ENCODE measurements around the gene VCAM1.
"Not testable (repeated sequence)": the region's sequence is repeated elsewhere in the genome, so short reads cannot be mapped to it uniquely, and the experiment has no call there.

VCAM1 gene

DNA sequence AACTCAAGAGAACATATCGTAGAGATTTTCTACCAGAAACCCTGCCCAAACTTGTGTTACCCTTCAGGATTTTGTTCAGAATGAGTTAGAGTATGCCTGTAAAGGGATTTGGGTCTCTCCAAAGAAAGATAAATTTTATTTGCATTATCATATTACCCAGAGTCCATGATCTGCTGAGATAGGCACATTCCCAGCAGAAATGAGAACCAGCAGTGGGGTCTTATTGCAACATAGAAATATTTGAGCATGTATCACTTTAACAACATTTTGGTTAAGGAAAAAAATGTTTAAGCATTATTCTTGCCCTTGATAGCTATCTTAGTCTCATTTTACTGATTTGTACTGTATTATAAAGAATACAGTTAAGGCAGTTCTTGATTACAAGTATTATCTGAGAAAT lies 10.6 kb downstream of the VCAM1 start:
- no peak for DNase-seq

DNA sequence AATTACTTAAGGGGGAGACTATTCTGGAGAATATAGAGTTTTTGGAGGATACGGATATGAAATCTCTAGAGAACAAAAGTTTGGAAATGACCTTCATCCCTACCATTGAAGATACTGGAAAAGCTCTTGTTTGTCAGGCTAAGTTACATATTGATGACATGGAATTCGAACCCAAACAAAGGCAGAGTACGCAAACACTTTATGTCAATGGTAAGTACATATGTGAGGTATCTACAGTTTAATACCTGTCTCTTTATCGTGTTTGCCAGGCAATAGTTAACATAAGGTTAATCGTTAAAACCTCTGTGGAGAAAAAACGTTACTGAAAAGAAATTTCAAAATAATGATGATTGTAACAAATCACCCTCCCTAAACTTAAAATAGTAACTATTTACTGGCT lies 11.8 kb downstream of the VCAM1 start:
- DNase-seq: no peak

DNA sequence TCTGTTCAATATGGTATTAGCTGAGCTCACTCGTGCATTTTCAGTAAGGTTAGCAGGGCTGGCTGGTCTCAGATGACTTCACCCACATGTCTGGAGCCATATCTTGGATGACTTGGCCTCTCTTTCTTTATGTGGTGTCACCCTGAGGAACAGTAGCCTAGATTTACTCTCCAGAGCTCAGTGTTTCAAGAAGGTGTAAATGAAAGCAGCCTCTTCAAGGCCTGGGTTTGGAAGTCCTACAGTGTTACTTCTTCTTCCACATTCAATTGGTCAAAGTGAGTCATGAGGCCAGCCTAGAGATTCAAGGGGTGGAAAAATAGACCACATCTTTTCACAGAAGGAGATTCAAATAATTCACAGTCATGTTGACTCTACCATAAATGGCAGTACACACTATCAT lies 12.2 kb downstream of the VCAM1 start:
- no peak for DNase-seq

DNA sequence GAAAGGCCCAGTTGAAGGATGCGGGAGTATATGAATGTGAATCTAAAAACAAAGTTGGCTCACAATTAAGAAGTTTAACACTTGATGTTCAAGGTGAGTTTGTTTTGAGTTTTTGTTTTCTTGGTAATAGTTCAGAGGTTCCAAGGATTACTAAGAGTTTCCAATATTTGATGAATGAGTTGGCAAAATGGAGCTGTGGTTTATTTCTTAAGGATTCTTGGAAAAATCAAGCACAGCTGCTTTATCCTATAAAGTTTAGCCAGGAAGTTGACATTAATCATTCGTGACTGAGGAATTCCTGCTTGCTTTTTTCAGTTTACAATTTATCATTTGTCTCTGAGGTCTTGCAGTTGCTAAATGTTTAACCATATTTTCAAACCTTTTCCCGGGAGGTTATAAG lies 15.1 kb downstream of the VCAM1 start:
- no peak for DNase-seq

DNA sequence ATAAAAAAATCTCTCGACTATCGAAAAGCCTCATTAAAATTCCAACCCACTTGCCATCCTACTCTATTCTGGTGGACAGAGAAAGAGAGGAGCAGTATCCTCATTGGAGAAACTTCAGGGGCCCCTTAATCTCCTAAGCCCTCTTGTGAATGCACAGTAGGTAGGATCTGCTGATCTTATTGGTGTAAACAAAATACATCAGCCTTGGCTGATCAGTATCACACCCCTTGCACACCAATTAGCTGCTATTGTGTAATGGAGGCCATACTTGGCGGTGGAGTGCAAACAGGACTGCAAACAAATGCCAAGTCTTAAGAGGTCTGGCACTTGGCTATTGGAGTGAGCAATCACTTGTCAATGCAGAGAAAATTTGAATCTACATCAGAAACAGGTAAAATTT lies 15.7 kb downstream of the VCAM1 start:
- DNase-seq: no peak

DNA sequence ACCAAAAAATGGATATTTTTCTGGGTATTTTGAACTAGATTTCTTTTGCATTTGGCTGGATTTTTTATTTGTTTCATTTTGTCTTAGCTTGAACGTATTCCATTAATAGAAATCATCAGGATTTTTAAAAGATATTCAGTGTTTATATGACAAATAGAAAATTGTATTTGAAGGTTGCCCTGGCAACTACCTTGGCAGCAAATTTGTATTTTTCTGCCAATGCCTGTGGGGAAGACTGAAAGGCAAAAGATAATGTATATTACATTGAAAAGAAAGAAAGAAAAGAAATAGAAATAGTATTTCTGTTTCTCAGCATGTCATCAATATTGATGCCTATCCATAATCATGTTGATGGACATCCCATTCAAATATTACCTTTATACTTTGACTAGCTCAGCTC lies 16.8 kb downstream of the VCAM1 start:
- no peak for DNase-seq

DNA sequence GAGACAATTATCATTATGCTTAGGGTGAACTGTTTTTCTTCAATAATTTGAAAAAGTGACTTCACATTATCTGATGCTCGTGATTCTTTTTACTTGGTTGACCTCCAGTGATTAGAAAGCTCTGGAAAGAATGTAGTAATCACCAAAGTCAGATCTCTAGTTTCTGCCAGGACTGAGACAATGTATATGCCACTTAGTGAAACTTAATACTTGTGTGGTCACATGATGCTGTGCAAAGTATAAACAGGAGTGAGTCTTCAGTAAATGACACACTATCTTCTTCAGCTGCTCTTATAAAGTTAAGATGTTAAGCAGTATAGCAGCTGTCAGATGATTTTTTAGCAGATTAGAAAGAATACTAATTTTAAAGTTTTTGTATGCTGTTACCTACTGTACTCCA lies 17.2 kb downstream of the VCAM1 start:
- DNase-seq: no peak

DNA sequence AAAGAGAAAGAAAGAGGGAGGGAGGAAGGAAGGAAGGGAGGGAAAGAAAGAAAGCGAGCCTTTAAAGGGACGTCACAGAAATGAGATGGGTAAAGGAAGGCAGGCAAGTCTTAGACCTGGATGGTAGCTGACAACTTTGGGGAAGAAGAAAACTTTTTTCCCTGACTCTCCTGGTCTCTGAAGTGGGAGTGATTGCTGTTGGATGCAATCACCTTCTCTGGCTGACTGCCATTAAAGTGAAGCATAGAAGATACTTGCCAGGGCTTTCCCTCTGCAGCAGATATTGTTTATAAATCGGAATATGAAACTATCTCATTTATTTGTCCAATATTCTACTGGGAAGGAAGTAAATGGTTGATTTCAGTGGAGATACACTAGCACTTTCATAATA lies 27.0 kb downstream of the VCAM1 start:
- DNase-seq: no peak

DNA sequence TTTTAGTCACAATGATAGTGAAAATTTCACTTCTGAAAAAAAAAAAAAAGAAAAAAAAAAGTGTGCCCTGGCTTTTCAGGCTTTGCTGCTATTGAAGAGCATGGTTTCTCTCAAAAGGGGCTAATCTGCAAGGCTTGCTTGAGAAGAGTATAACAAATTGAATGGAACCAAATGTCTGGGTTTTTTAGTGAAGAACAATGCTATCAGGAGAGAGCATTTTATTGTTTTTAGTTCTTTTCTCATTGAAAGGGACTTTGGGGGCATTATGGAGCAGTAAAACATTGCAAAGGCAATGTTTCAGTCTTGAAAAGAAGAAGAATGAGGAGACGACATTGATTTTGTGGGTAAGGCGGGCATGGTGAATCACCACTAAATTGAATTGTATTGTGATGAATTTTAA lies 28.2 kb downstream of the VCAM1 start:
- no peak for DNase-seq

DNA sequence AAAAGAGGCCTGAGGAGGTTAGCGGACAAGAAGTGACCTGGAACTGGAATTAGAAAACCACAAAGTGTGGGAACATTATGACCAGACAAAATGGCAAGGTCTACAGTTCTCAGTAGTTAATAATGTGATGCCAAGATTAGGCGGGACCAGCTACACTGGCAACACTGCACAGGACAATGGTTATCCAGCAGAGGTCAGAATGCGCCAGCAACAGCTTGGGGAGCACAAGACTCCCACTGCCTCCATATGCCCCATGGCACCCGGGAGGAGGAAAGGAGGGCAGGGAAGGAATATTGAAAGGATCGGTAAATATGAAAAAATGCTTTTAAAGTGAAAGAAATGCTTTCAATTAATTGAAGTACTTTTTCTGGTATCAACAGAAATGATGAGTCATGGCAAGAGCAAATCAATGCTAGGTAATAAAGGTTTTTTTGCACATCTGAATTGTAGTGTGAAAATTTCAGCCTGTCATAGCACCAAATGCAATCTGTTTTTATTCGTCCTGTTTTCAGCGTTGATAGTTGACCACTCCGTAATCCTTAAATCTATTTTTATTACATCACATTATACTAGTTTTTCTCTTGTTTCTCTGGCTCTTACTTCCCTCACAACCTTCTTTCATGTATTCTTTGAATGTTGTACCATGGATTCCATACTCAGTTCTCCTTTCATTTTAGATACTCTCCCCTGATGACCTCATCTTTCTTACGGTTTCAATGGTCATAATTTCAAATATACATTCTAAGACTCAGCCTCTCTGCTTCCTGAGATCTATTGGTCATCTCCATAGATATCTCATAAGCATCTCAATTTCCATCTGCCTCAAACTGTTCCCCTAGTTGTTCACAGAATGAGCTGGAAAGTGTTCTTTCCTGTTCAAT lies 30.7 kb downstream of the VCAM1 start:
- DNase-seq: no peak

DNA sequence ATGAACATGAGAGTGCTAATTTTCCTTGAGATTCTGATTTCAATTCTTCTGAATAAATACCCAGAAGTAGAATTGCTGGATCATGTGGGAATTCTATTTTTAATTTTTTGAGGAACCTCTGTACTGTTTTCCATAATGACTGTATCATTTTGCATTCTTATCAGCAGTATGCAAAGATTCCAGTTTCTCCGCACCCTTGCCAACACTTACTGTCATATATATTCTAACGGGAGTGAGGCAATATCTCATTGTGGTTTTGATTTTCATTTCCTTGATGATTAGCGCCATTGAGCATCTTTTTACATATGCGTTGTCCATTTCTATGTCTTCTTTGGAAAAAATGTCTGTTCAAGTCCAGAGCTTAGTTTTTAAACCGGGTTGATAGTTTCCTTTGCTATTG lies 33.2 kb downstream of the VCAM1 start:
- no peak for DNase-seq

DNA sequence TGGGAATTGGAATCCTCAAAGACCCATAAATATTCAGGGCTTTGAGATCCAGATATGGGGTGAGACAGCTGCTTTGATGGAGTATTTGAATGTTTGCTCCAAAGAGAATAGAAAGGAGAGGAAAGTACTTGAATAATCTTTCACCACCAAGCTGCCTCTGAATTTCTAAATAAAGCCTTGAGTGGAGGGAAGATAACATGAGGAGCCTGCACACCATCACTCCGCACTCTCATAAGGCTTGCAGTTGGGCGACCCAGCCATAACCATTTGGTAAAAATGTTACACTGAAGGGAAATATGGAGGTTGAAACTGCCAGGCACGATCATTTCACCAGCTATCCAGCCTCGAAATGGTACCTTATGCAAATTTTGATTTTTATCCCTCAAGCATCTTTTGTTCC lies 38.4 kb downstream of the VCAM1 start:
- DNase-seq: no peak

DNA sequence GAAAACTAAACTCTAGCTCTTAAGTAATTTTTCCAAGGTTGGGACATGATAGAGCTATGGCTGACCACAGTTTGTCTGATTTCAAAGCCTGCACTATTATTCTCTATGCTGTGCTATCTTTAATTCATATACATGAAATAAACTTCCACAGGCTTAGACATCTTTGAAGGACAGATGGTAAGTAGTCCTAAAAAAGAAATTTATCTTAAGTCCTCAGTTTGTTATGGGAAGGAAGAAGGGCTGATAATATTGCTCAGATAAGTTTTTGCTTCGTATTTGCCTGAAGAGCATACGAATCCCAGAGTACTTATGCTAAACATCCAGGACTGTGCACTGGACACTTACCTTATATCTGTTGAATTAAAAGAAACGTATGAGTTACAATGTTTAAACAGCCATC lies 39.6 kb downstream of the VCAM1 start:
- no peak for DNase-seq

DNA sequence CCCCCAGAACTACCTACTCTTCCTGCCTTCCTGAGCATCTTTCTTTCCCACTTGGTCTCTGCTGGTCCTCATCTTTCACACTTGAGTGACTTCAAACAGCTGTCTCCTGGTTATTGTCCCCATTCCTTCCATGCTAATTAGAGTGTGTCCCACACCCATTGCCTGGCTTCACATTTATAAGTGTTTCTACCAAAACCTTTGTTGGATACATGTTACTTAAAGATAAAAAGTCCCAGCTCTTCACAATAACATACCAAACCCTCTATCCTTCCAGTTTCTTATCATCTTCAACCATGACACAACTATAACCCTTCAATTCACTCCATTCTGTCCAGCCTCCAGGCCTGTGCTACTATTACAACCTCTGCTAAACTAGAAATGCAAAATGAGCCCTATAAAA lies 41.0 kb downstream of the VCAM1 start:
- DNase-seq: no peak

DNA sequence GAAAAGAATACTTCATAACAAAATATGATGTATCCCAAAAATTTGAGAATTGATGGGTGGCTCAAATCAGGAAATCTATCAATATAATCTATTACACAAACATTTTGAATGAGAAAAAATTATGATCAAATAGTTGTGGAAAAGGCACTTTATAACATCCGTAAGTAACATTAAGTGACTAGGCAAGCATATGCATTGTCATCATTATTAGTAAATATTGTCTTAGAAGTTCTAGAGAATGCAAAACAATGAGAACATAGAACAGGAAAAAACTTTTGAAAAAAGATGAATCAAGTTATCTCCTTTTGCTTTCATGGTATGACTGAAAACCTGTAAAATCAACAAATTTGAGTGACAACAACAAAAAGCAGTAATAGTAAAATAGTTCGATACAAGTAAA lies 42.9 kb downstream of the VCAM1 start:
- no peak for DNase-seq

DNA sequence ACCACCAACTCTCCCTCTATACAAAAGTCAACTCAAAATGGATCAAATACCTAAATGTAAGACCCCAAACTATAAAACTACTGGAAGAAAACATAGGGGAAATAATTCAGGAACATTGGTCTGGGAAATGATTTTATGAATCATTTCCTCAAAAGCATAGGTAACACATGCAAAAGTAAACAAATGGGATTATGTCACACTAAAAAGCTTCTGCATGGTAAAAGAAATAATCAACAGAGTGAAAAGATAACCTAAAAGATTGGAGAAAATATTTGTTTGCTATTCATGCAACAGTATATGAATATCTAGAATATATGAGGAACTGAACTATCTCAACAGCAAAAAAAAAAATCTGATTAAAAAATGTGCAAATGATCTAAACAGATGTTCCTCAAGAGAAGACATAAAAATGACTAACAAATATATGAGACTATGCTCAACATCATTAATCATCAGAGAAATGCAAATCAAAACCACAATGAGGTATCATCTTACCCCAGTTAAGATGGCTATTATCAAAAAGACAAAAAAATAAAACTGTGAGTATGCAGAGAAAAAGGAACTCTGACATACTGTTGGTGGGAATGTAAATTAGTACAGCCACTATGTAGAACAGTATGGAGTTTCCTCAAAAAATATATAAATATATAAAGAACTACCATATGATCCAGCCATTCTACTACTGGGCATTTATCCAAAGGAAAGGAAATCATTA lies 47.8 kb downstream of the VCAM1 start:
- DNase-seq: no peak

DNA sequence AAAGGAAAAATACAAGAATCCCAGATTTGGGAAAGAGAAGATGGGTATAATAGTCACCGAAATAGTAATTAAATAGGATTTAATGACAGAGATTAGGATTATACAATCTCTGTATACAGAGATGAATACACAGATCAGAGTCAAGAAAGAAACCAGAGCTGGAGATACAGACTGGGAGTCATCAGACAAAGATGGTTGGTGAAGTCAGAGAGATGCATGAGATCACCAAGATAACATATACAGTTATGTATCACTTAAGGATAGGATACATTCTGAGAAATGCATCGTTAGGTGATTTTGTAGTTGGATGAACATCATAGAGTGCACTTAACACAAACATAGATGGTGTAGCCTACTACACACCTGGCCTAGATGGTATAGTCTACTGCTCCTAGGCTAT lies 49.8 kb downstream of the VCAM1 start:
- DNase-seq: no peak

DNA sequence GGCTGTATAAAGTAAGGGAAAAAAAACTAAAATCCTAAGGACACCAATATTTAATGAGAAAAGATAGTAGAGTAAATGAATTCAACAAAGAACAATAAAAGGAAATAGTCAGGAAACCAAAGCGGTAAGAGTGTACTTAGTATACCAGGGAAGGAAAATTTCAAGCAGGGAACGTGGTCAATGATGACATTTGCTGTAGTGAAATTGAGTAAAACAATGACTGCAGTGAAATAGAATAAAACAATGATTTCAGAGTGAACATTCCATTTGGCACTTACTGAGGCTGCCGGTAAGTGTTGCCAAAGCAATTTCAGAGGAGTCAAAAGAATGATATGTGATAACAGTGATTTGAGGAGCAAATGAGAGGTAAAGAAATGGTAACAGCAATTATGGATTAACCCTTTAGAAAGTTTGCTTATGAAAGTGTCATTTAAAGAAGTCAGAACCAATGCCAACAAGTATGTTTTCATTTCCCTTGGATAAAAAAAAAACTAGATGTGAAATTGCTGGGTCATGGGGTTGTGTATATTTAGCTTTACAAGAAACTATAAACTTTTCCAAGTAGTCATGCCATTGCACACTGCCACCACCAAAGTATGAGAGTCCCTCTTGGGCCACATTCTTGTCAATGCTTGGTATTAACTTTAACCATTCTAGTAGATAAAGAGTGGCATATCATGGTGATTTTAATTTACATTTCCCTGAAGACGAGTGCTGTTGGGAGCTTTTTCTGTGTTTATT lies 50.5 kb downstream of the VCAM1 start:
- DNase-seq: no peak

DNA sequence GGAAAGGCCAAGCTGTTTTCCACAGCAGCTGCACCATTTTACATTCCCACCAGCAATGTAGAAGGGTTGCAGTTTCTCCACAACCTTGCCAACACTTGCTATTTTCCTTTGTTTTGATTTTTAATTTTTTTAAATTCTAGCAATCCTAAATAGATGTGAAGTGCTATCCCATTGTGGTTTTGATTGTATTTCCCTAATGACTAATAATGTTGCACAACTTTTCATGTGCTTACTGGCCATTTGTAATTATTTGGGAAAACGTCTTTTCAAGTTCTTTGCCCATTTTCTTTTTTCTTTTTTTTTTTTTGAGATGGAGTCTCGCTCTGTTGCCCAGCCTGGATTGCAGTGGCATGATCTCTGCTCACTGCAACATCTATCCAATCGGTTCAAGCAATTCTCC lies 53.9 kb downstream of the VCAM1 start:
- no peak for DNase-seq

DNA sequence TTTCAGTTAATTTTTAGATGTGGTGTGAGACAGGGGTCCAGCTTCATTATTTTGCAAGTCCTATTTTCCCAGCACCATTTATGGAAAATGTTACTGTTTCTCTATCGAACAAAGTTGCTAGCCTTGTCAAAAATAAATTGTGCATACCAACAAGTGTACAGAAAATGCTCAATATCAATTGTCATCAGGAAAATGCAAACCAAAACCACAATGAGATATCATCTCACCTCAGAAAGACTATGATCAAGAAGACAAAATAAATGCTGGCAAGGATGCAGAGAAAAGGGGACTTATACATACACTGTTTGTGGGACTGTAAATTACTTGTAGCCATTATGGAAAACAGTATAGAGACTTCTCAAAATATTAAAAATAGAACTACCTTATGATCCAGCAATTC lies 54.8 kb downstream of the VCAM1 start:
- DNase-seq: no peak

DNA sequence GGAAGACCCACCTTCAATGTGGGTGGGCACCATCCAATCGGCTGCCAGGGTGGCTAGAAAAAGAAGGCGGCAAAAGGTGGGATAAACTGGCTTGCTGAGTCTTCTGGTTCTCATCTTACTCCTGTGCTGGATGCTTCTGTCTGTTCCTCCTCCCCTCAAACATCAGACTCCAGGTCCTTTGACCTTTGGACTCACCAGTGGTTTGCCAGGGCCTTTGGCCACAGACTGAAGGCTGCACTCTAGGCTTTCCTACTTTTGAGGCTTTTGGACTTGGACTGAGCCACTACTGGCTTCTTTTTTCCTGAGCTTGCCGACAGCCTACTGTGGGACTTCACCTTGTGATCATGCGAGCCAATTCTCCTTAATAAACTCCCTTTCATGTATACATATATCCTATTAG lies 55.9 kb downstream of the VCAM1 start:
- no peak for DNase-seq

DNA sequence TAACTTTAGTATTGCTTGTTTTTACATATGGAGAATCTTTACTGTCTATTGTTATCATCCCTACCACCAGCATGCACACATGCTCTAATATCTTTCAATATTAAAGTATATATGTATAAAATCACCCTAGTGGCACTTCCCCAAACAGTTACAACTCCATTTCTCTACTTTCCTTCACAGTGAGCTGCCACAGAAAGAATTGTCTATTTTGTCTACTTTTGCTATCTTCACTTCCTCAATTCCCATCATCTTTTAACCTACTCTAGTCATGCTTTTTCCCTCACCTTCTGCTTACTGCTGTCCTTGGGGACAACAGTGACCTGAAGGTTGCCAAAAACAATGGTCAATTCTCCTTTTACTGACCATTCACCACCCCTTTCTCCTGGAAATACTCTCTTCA lies 59.2 kb downstream of the VCAM1 start:
- DNase-seq: no peak

DNA sequence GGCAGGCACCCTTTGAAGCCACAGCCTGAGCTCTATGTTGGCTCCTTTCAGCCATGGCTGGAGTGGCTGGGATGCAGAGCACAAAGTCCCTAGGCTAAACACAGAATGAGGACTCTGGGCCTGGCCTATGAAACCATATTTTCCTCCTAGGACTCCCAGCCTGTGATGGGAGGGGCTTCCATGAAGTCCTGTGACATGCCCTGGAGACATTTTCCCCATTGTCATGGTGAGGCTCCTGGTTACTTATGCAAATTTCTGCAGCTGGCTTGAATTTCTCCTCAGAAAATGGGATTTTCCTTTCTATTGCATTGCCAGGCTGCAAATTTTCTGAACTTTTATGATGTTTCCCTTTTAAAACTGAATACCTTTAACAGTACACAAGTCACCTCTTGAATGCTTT lies 61.3 kb downstream of the VCAM1 start:
- DNase-seq: no peak

DNA sequence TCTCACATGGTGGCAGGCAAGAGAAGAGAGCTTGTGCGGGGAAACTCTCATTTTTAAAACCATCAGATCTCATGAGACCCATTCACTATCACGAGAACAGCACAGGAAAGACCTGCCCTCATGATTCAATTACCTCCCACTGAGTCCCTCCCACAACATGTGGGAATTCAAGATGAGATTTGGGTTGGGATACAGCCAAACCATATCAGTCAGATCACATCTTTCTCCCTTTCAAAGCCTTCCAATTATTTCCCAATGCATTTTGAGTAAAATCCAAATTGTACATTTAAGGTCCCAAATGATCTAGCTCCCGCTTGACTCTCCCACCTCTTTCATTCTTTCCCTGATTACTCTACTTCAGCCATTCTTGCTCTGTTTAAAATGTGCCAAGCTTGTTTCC lies 62.2 kb downstream of the VCAM1 start:
- DNase-seq: not testable (repeated sequence)

Data from activated T-cell treated with anti-CD3 and anti-CD28 coated beads, Interleukin-2, amount 50 U/mL, for 48 hours (primary cell).